Smooth muscle cell of bladder (primary cell): ENCODE data around the gene CD58. TPM values are rescaled to one million over a fixed set of nuclear protein-coding genes. Genes with fewer than 3 reads are reported as not detected.

Source experiments
- total RNA-seq: library from RNA; depleted of rRNA; stranded (reverse); fragments of >200 nt; gene quantifications from 2 replicates; pipeline ENCODE4 v1.2.3, GENCODE V29; 2014

The CD58 gene, protein sequence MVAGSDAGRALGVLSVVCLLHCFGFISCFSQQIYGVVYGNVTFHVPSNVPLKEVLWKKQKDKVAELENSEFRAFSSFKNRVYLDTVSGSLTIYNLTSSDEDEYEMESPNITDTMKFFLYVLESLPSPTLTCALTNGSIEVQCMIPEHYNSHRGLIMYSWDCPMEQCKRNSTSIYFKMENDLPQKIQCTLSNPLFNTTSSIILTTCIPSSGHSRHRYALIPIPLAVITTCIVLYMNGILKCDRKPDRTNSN
- 5.3 and 7.3 TPM in 2 replicates for total RNA-seq

GRCh38 chr1:116570358-116571214 lies at the start of gene CD58:
TSS of gene CD58 (minus strand) at chr1:116571026. CDS start at chr1:116570972, 54 bp downstream.

Other genes starting within 250 kb of the CD58 start
- gene ATP1A1, start 197.8 kb downstream of the CD58 start, total RNA-seq = 84.1 and 132 TPM in 2 replicates
- gene IGSF3, start 96.7 kb upstream of the CD58 start, total RNA-seq = under 0.01 and 0.18 TPM in 2 replicates
- gene CD2, start 183.4 kb upstream of the CD58 start, total RNA-seq = not detected in 2 replicates